ENCODE results near the gene SMIM20.

The SMIM20 gene

DNA sequence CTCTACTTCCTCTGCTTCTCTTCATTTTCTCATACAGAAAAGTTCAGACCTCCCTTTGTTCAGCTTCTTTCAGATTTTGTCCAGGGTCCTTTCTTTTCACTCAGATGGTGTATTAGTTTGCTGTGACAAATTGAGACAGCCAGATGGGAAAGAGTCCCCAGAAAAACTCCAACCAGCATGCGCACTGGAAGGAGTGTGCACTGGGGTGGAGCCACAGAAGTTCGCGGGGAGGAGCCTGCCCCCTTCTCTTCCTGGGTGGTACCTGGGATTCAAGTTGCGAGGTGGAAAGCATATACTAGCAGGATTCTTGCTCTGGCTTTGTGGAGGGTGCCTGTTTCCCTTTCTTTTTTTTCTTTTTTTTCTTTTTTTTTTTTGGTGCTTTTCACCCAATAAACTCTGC is 51.6 kb downstream of the SMIM20 start:
- H3K4me1 ChIP-seq (ENCODE audit: insufficient read depth, low read length): peaks cover 19% of the 10 kb centered on the region
- no peaks in the 10 kb centered on the region for H3K9me3 ChIP-seq (ENCODE audit: insufficient read depth, low read depth, low read length)
- H3K4me3 ChIP-seq (ENCODE audit: low read length): no peak overlapping the region
- no peaks in the 10 kb centered on the region for H3K27me3 ChIP-seq (ENCODE audit: insufficient read depth, low read length)
- 80% methylated on average over 3 of the region's 4 CpGs for WGBS
- no peaks in the 10 kb centered on the region for H3K36me3 ChIP-seq (ENCODE audit: insufficient read depth, low read length)
- H3K9ac ChIP-seq (ENCODE audit: low read depth, low read length): no peak overlapping the region
- H3K27ac ChIP-seq (ENCODE audit: low read depth, low read length): no peak overlapping the region

GRCh38 chr4:25966171-25966570 is 52.2 kb downstream of the SMIM20 start:
- no peaks in the 10 kb centered on the region for H3K36me3 ChIP-seq (ENCODE audit: insufficient read depth, low read length)
- WGBS: 95% methylated on average over 3 of the region's 3 CpGs

GRCh38 chr4:25969374-25970155 is 55.5 kb downstream of the SMIM20 start:
- no peaks in the 10 kb centered on the region for H3K36me3 ChIP-seq (ENCODE audit: insufficient read depth, low read length)
- H3K4me1 ChIP-seq (ENCODE audit: insufficient read depth, low read length): peaks cover 21% of the 10 kb centered on the region
- H3K4me3 ChIP-seq (ENCODE audit: low read length): no peak overlapping the region
- H3K9ac ChIP-seq (ENCODE audit: low read depth, low read length): no peak overlapping the region
- no peak overlapping the region for H3K27ac ChIP-seq (ENCODE audit: low read depth, low read length)
- whole genome bisulfite sequencing: 85% methylated on average over 12 of the region's 13 CpGs
- H3K9me3 ChIP-seq (ENCODE audit: insufficient read depth, low read depth, low read length): no peaks in the 10 kb centered on the region
- no peaks in the 10 kb centered on the region for H3K27me3 ChIP-seq (ENCODE audit: insufficient read depth, low read length)

More at GRCh38 chr4:25966171-25966570, 52.2 kb downstream of the SMIM20 start:
- Histone ChIP-seq H3K4me3 (ENCODE audit: low read length) (no peak overlapping the region), H3K4me1 (ENCODE audit: insufficient read depth, low read length) (peaks cover 21% of the 10 kb centered on the region), H3K27ac (ENCODE audit: low read depth, low read length) (no peak overlapping the region), H3K9ac (ENCODE audit: low read depth, low read length) (no peak overlapping the region), H3K27me3 (ENCODE audit: insufficient read depth, low read length) (no peaks in the 10 kb centered on the region), H3K9me3 (ENCODE audit: insufficient read depth, low read depth, low read length) (no peaks in the 10 kb centered on the region)

GRCh38 chr4:25970226-25970675 is 56.2 kb downstream of the SMIM20 start:
- 77% methylated on average over 13 of the region's 13 CpGs for WGBS
- Histone ChIP-seq H3K27me3 (ENCODE audit: insufficient read depth, low read length) (no peaks in the 10 kb centered on the region), H3K9ac (ENCODE audit: low read depth, low read length) (no peak overlapping the region), H3K27ac (ENCODE audit: low read depth, low read length) (no peak overlapping the region; the same call in 1 of the 2 replicates), H3K36me3 (ENCODE audit: insufficient read depth, low read length) (no peaks in the 10 kb centered on the region), H3K9me3 (ENCODE audit: insufficient read depth, low read depth, low read length) (no peaks in the 10 kb centered on the region), H3K4me1 (ENCODE audit: insufficient read depth, low read length) (peaks cover 16% of the 10 kb centered on the region), H3K4me3 (ENCODE audit: low read length) (no peak overlapping the region)

DNA sequence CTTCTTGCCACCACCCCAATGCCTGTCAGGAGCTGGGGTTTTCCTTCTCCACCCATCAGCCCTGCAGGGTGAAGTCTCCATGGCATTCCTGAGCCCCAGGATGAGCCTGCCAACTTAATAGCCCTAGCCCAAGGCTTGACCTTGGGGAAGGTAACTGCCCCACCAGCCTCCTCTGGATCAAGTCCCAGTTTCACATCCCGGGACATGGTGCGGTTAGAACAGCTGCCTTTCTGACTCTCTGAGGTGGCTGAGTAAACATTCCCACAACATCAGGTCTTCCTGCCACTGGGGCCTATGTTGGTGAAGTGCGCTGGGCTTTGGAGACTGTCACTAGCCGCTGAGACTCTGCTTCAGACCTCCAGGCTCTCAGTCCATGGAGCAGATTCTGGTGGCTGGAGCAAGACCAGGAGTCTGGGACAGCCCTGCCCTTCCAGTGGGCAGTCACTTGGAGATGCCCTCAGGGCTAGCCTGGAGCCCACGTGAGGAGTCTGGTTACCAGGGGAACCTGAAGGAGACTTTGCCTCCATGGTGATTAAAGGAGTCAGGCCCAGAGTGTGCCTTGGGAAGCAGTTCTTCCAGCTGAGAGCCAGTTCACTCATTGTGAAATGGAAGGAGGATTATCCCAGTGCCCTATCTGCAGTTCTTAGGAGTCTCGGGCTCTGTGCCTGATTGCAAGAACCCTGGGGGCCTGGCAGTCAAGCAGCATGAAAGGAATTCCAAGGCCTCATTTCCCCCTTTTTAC is 56.8 kb downstream of the SMIM20 start:
- H3K9ac ChIP-seq (ENCODE audit: low read depth, low read length): no peak overlapping the region
- H3K4me1 ChIP-seq (ENCODE audit: insufficient read depth, low read length): peaks cover 10% of the 10 kb centered on the region
- no peak overlapping the region for H3K4me3 ChIP-seq (ENCODE audit: low read length)
- no peaks in the 10 kb centered on the region for H3K9me3 ChIP-seq (ENCODE audit: insufficient read depth, low read depth, low read length)
- no peaks in the 10 kb centered on the region for H3K27me3 ChIP-seq (ENCODE audit: insufficient read depth, low read length)
- H3K36me3 ChIP-seq (ENCODE audit: insufficient read depth, low read length): no peaks in the 10 kb centered on the region
- H3K27ac ChIP-seq (ENCODE audit: low read depth, low read length): no peak overlapping the region; the same call in 1 of the 2 replicates
- 82% methylated on average over 6 of the region's 6 CpGs for WGBS

DNA sequence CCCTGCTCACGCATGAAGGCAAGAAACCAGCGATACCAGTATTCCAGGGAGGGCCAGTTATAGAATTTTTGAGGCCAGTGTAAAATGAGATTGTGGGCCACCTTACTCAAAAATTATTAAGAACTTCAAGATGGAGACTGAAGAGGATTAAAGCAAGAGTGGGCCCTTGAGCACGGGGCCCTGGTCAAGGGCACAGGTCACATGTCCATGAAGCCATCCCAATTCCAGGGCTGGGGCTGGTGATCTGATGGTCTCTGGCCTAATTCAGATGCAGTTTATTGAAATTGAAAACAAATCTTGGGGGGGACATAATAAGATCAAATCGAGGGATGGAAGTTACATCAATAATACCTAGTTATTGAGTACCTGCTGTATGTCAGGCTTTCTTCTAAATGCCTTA is 58.3 kb downstream of the SMIM20 start:
- Histone ChIP-seq H3K27me3 (ENCODE audit: insufficient read depth, low read length) (no peaks in the 10 kb centered on the region), H3K27ac (ENCODE audit: low read depth, low read length) (no peak overlapping the region), H3K36me3 (ENCODE audit: insufficient read depth, low read length) (no peaks in the 10 kb centered on the region), H3K9ac (ENCODE audit: low read depth, low read length) (no peak overlapping the region), H3K9me3 (ENCODE audit: insufficient read depth, low read depth, low read length) (no peaks in the 10 kb centered on the region), H3K4me3 (ENCODE audit: low read length) (no peak overlapping the region), H3K4me1 (ENCODE audit: insufficient read depth, low read length) (peaks cover 7% of the 10 kb centered on the region)
- WGBS: 97% methylated on average over 4 of the region's 4 CpGs

GRCh38 chr4:25972984-25973745 is 59.1 kb downstream of the SMIM20 start:
- H3K9me3 ChIP-seq (ENCODE audit: insufficient read depth, low read depth, low read length): no peaks in the 10 kb centered on the region
- 84% methylated on average over 8 of the region's 8 CpGs for WGBS
- no peak overlapping the region for H3K27ac ChIP-seq (ENCODE audit: low read depth, low read length)
- H3K4me1 ChIP-seq (ENCODE audit: insufficient read depth, low read length): peaks cover 12% of the 10 kb centered on the region
- no peak overlapping the region for H3K9ac ChIP-seq (ENCODE audit: low read depth, low read length)
- no peak overlapping the region for H3K4me3 ChIP-seq (ENCODE audit: low read length)
- no peaks in the 10 kb centered on the region for H3K27me3 ChIP-seq (ENCODE audit: insufficient read depth, low read length)
- no peaks in the 10 kb centered on the region for H3K36me3 ChIP-seq (ENCODE audit: insufficient read depth, low read length)

- Histone ChIP-seq H3K4me1 (ENCODE audit: insufficient read depth, low read length) (peaks cover 9% of the 10 kb centered on the region), H3K36me3 (ENCODE audit: insufficient read depth, low read length) (no peaks in the 10 kb centered on the region), H3K4me3 (ENCODE audit: low read length) (no peak overlapping the region), H3K27me3 (ENCODE audit: insufficient read depth, low read length) (no peaks in the 10 kb centered on the region), H3K27ac (ENCODE audit: low read depth, low read length) (no peak overlapping the region), H3K9me3 (ENCODE audit: insufficient read depth, low read depth, low read length) (no peaks in the 10 kb centered on the region), H3K9ac (ENCODE audit: low read depth, low read length) (no peak overlapping the region)
- 69% methylated on average over 7 of the region's 7 CpGs for WGBS
Measured at GRCh38 chr4:25976780-25977179, 62.8 kb downstream of the SMIM20 start.

- 82% methylated on average over 12 of the region's 12 CpGs for WGBS
- Histone ChIP-seq H3K27ac (ENCODE audit: low read depth, low read length) (no peak overlapping the region), H3K4me1 (ENCODE audit: insufficient read depth, low read length) (peaks cover 9% of the 10 kb centered on the region), H3K27me3 (ENCODE audit: insufficient read depth, low read length) (no peaks in the 10 kb centered on the region), H3K36me3 (ENCODE audit: insufficient read depth, low read length) (no peaks in the 10 kb centered on the region), H3K4me3 (ENCODE audit: low read length) (no peak overlapping the region), H3K9ac (ENCODE audit: low read depth, low read length) (no peak overlapping the region), H3K9me3 (ENCODE audit: insufficient read depth, low read depth, low read length) (no peaks in the 10 kb centered on the region)
Measured at GRCh38 chr4:25977397-25978170, 63.6 kb downstream of the SMIM20 start.

GRCh38 chr4:25978327-25978726 is 64.3 kb downstream of the SMIM20 start:
- no peak overlapping the region for H3K9ac ChIP-seq (ENCODE audit: low read depth, low read length)
- H3K4me1 ChIP-seq (ENCODE audit: insufficient read depth, low read length): peaks cover 9% of the 10 kb centered on the region
- WGBS: 82% methylated on average over 8 of the region's 8 CpGs
- H3K4me3 ChIP-seq (ENCODE audit: low read length): no peak overlapping the region
- no peaks in the 10 kb centered on the region for H3K27me3 ChIP-seq (ENCODE audit: insufficient read depth, low read length)
- no peaks in the 10 kb centered on the region for H3K9me3 ChIP-seq (ENCODE audit: insufficient read depth, low read depth, low read length)
- H3K27ac ChIP-seq (ENCODE audit: low read depth, low read length): no peak overlapping the region
- H3K36me3 ChIP-seq (ENCODE audit: insufficient read depth, low read length): no peaks in the 10 kb centered on the region

Measured in HUES64 (cell line).